T-helper 2 cell treated with Interferon-gamma antibody and Interleukin-4, amounts not matched to agents 5 μg/mL and 100 μg/mL, for 36 hours (primary cell): ENCODE results near the gene RNF5.
"Not testable (repeated sequence)": the region's sequence is repeated elsewhere in the genome, so short reads cannot be mapped to it uniquely, and the experiment has no call there.

Experiments used
- DNase-seq: peaks from one replicate; pipeline ENCODE4 v3.0.0; 2021; ENCODE audit warnings: low spot score
- H3K27ac Mint-ChIP-seq: one replicate; pipeline ENCODE4 v1.8.0; 2021; ENCODE audit warnings: mild to moderate bottlenecking, mixed read lengths
- H3K27me3 Mint-ChIP-seq: one replicate; pipeline ENCODE4 v1.8.0; 2021; ENCODE audit warnings: low read depth, mixed read lengths
- H3K36me3 Mint-ChIP-seq: one replicate; pipeline ENCODE4 v1.8.0; 2021; ENCODE audit warnings: low read depth, mixed read lengths
- H3K4me1 Mint-ChIP-seq: one replicate; pipeline ENCODE4 v1.8.0; 2021; ENCODE audit warnings: low read depth, mixed read lengths
- H3K4me3 Mint-ChIP-seq: one replicate; pipeline ENCODE4 v1.8.0; 2022; ENCODE audit warnings: mild to moderate bottlenecking, moderate library complexity, mixed read lengths
- H3K9me3 Mint-ChIP-seq: one replicate; pipeline ENCODE4 v1.8.0; 2021; ENCODE audit warnings: mixed read lengths

RNF5 gene

GRCh38 chr6:32176476-32177182 is 1.6 kb upstream of the RNF5 start:
- Mint-ChIP-seq H3K9me3 (no peaks in the 10 kb centered on the region), H3K4me3 (peak overlapping the region; percentile 97), H3K36me3 (peaks cover 22% of the 10 kb centered on the region), H3K27ac (peak overlapping the region; percentile 98), H3K4me1 (peaks cover 45% of the 10 kb centered on the region), H3K27me3 (no peaks in the 10 kb centered on the region)
- DNase-seq = no peak

DNA sequence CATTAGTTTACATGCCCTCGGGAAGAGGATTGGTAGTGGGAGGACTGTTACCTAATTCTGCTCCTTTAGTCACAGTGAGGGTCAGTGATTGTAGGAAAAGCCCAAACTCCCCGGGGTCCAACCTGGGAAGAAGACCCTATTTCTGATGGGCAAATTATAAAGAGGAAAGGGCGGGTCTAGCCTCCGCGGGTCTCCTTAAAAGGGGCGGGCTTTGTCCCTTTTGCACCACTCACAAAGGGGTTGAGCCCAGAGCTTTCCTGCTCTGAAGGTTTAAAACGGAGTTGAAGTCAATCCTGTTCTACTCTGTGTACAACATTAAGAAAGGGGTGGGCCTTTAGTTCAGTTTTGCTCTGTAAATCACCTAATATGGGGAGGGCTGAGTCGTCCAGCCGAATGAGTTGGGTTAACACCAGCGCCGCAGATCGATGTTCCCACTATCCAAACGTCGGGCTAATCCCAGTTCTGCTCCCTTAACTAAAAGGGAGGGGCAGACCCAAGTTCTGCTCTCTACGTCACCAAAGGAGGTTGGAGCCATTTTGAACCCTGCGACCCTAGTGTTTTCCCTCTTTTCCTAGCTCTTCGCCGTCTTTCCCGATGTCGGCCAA is 920 bp upstream of the RNF5 start:
- peak; percentile 49 for DNase-seq
- Mint-ChIP-seq H3K9me3 (no peaks in the 10 kb centered on the region), H3K4me3 (peak overlapping the region; percentile 97), H3K4me1 (peaks cover 45% of the 10 kb centered on the region), H3K27ac (peak overlapping the region; percentile 98), H3K36me3 (peaks cover 25% of the 10 kb centered on the region), H3K27me3 (no peaks in the 10 kb centered on the region)

DNA sequence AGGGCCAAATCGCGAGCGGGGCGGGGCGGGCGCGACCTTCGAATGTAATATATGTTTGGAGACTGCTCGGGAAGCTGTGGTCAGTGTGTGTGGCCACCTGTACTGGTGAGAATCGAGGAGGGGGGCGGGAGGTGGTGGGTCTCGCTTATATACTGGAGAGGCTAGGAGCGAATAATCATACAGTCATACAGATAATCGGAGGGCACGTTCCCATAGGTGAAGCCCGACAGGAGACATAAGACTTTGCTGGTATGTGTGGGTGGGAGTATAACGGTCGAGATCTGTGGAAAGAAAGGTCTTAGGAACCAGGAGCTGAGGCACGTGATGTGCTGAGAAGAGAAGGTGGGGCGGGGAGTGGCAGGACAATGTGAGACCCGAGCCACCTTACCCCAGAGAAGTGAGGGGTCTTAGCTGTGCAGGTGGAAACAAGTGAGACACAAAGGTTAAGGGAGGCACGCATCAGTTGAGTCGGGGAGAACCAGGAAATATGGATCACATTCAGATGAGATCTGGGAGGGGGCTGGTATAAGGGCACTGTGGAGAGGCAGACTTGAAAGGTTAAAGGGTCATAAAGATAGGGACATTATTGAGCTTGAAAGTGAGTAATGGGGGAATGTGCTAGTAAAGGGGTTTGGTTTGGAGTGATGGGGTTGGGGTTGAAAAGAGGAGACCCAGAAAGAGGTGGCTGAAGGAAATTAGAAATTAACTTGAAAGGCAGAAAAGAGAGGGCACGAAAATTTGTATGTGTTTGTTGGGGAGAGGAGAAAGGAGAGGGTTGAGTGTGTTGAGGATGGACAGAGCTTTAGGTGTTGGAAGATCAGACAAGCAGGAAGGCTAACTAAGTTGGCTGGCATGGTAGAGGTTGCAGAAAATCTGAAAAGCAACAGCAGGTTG is 589 bp downstream of the RNF5 start:
- peaks cover 33% of the 10 kb centered on the region for H3K4me1 Mint-ChIP-seq
- no peaks in the 10 kb centered on the region for H3K9me3 Mint-ChIP-seq
- no peak for DNase-seq

GRCh38 chr6:32179766-32180405 is 1.7 kb downstream of the RNF5 start:
- no peak for DNase-seq
- Mint-ChIP-seq H3K4me3 (peak overlapping the region; percentile 53), H3K9me3 (no peaks in the 10 kb centered on the region), H3K36me3 (peaks cover 39% of the 10 kb centered on the region), H3K27ac (no peak overlapping the region), H3K4me1 (peaks cover 26% of the 10 kb centered on the region), H3K27me3 (no peaks in the 10 kb centered on the region)

More for the DNA sequence above, 589 bp downstream of the RNF5 start:
- H3K4me3 Mint-ChIP-seq = peak overlapping the region; percentile 97
- H3K27me3 Mint-ChIP-seq = no peaks in the 10 kb centered on the region
- H3K27ac Mint-ChIP-seq = peak overlapping the region; percentile 98
- peaks cover 34% of the 10 kb centered on the region for H3K36me3 Mint-ChIP-seq

GRCh38 chr6:32181148-32181702 is 3.0 kb downstream of the RNF5 start:
- H3K27ac Mint-ChIP-seq = no peak overlapping the region
- DNase-seq = no peak
- H3K4me1 Mint-ChIP-seq = peaks cover 27% of the 10 kb centered on the region
- H3K9me3 Mint-ChIP-seq = no peaks in the 10 kb centered on the region
- no peaks in the 10 kb centered on the region for H3K27me3 Mint-ChIP-seq
- H3K4me3 Mint-ChIP-seq = no peak overlapping the region
- peaks cover 48% of the 10 kb centered on the region for H3K36me3 Mint-ChIP-seq

- Mint-ChIP-seq H3K4me3 (no peak overlapping the region), H3K27me3 (no peaks in the 10 kb centered on the region), H3K27ac (peak overlapping the region; percentile 26), H3K36me3 (peaks cover 56% of the 10 kb centered on the region), H3K4me1 (peaks cover 27% of the 10 kb centered on the region), H3K9me3 (no peaks in the 10 kb centered on the region)
- DNase-seq = no peak
These were observed 3.8 kb downstream of the RNF5 start for GRCh38 chr6:32181915-32182529.

- H3K4me1 Mint-ChIP-seq = peaks cover 29% of the 10 kb centered on the region
- H3K27me3 Mint-ChIP-seq = no peaks in the 10 kb centered on the region
- no peak for DNase-seq
- no peaks in the 10 kb centered on the region for H3K9me3 Mint-ChIP-seq
- peaks cover 62% of the 10 kb centered on the region for H3K36me3 Mint-ChIP-seq
- peak overlapping the region; percentile 26 for H3K27ac Mint-ChIP-seq
- H3K4me3 Mint-ChIP-seq = no peak overlapping the region
These were observed 4.4 kb downstream of the RNF5 start for GRCh38 chr6:32182555-32182981.

DNA sequence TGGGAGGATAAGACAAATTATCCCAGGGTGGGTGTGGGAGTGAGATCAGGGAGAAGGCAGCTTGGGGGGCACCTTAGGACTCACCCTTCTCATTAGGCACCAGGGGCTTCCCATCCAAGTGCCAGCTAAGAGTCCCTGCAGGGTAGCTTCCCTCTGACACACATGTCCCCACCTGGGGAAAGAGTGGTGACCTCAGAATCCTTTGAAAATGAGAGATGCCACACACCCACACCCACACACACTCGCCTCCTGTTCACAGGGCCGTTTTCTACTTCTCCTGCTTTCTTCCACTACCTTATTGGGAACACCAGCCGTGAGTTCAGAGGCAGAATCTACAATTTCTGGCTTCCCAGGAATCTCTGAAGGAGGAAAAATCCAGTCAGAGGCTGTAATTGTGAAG is 4.8 kb downstream of the RNF5 start:
- Mint-ChIP-seq H3K27ac (no peak overlapping the region), H3K4me3 (no peak overlapping the region), H3K4me1 (peaks cover 29% of the 10 kb centered on the region)

GRCh38 chr6:32183483-32184083 is 5.4 kb downstream of the RNF5 start:
- no peak overlapping the region for H3K27ac Mint-ChIP-seq
- H3K36me3 Mint-ChIP-seq = peaks cover 68% of the 10 kb centered on the region
- no peak overlapping the region for H3K4me3 Mint-ChIP-seq
- peaks cover 30% of the 10 kb centered on the region for H3K4me1 Mint-ChIP-seq
- H3K27me3 Mint-ChIP-seq = no peaks in the 10 kb centered on the region
- no peak for DNase-seq
- no peaks in the 10 kb centered on the region for H3K9me3 Mint-ChIP-seq

More for the DNA sequence above, 4.8 kb downstream of the RNF5 start:
- no peaks in the 10 kb centered on the region for H3K27me3 Mint-ChIP-seq
- DNase-seq = no peak
- no peaks in the 10 kb centered on the region for H3K9me3 Mint-ChIP-seq
- H3K36me3 Mint-ChIP-seq = peaks cover 66% of the 10 kb centered on the region

DNA sequence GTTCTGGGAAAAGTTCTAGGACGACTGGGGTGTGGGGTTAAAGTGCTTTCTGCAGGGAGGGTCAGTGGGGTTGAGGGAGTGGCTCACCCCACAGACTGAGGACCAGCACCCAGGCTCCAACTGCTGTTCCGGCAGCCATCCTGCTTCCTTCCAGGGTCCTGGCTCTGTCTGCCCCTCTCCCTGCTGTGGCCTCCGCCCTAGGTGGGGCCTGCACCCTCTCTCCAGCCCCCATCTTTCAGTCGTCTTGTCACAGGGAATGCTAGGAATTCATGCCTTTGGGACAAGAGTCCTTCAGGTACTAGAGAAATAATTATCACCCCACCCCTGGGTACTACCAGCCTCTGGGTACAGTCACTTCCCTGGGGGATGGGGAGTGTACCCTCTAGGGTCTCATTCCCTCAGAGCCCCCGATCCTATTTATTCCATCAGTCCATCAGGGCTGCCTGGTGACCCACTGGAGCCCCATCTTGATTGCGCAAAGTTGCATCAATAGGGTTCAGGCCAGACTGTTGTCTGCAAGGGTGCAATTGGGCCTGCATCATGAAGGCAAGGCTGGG is 6.0 kb downstream of the RNF5 start, which contains the start of gene AGER:
AGER (minus strand) TSS at position 170 of the 557 bp plus-strand sequence; CDS start at position 139, 31 bp downstream.
- DNase-seq = no peak
- peaks cover 30% of the 10 kb centered on the region for H3K4me1 Mint-ChIP-seq
- H3K27me3 Mint-ChIP-seq = no peaks in the 10 kb centered on the region
- H3K36me3 Mint-ChIP-seq = peaks cover 68% of the 10 kb centered on the region
- no peak within 1 kb of the TSS for H3K27ac Mint-ChIP-seq
- H3K9me3 Mint-ChIP-seq = no peaks in the 10 kb centered on the region
- H3K4me3 Mint-ChIP-seq = no peak within 1 kb of the TSS

GRCh38 chr6:32185681-32186131 is 7.5 kb downstream of the RNF5 start:
- not testable (repeated sequence) for H3K9me3 Mint-ChIP-seq

GRCh38 chr6:32186151-32186840 is 8.1 kb downstream of the RNF5 start:
- not testable (repeated sequence) for H3K9me3 Mint-ChIP-seq, H3K27me3 Mint-ChIP-seq, DNase-seq
- Mint-ChIP-seq H3K4me3 (peak overlapping the region; percentile 64), H3K36me3 (peaks cover 68% of the 10 kb centered on the region), H3K27ac (peak overlapping the region; percentile 81), H3K4me1 (peaks cover 27% of the 10 kb centered on the region)

More at GRCh38 chr6:32185681-32186131, 7.5 kb downstream of the RNF5 start:
- H3K27me3 Mint-ChIP-seq, DNase-seq: not testable (repeated sequence)
- Mint-ChIP-seq H3K27ac (peak overlapping the region; percentile 75), H3K4me3 (peak overlapping the region; percentile 20), H3K4me1 (peaks cover 27% of the 10 kb centered on the region), H3K36me3 (peaks cover 66% of the 10 kb centered on the region)
